ENCODE data around the gene RER1. TPM values are rescaled to one million over a fixed set of nuclear protein-coding genes. Genes with fewer than 3 reads are reported as not detected.

RER1 gene
- total RNA-seq, 1 experiment from 2014 or later, result 79.8 TPM

GRCh38 chr1:2402420-2402819 is 10.8 kb downstream of the RER1 start:
- Mint-ChIP-seq H3K9me3 (no peaks in the 10 kb centered on the region), H3K27ac (0 out of 2 replicates have a peak overlapping the region, but pooled peaks have one; percentile 13), H3K36me3 (peaks cover 46% of the 10 kb centered on the region), H3K4me3 (no peak overlapping the region), H3K27me3 (ENCODE audit: low read depth) (no peaks in the 10 kb centered on the region), H3K4me1 (no peaks in the 10 kb centered on the region)
- ChIA-PET POLR2A (no interaction called here), CTCF (no interaction called here)
- ATAC-seq (no peak), DNase-seq (ENCODE audit: low spot score) (no peak)
- TF ChIP-seq GTF2I (CRISPR knock-in tag; conservative IDR thresholded peaks at IDR 0.05) (no peak), ZNF671 (CRISPR knock-in tag; IDR thresholded peaks at IDR 0.05) (no peak), ZBTB21 (CRISPR knock-in tag; IDR thresholded peaks at IDR 0.05; ENCODE audit: borderline replicate concordance) (no peak), ATF3 (CRISPR knock-in tag; conservative IDR thresholded peaks at IDR 0.05) (no peak), ZNF532 (CRISPR knock-in tag; IDR thresholded peaks at IDR 0.05; ENCODE audit: borderline replicate concordance) (no peak), ZSCAN18 (CRISPR knock-in tag; IDR thresholded peaks at IDR 0.05) (no peak), ZNF121 (CRISPR knock-in tag; IDR thresholded peaks at IDR 0.05) (no peak)

- no peak for TF ChIP-seq EMX1 (CRISPR knock-in tag; IDR thresholded peaks at IDR 0.05)
- TF ChIP-seq FOXP4 (CRISPR knock-in tag; IDR thresholded peaks at IDR 0.05), result no peak
- no peaks in the 10 kb centered on the region for H3K4me1 Mint-ChIP-seq
- H3K27ac Mint-ChIP-seq, result no peak overlapping the region
- H3K27me3 Mint-ChIP-seq (ENCODE audit: low read depth), result no peaks in the 10 kb centered on the region
- ChIA-PET POLR2A (no interaction called here), CTCF (no interaction called here)
- no peak overlapping the region for H3K4me3 Mint-ChIP-seq
- ATAC-seq (no peak), DNase-seq (ENCODE audit: low spot score) (no peak)
- no peaks in the 10 kb centered on the region for H3K9me3 Mint-ChIP-seq
- peaks cover 44% of the 10 kb centered on the region for H3K36me3 Mint-ChIP-seq
Observed at GRCh38 chr1:2403273-2403672, 11.6 kb downstream of the RER1 start.

- Mint-ChIP-seq H3K4me3 (no peak overlapping the region), H3K27ac (no peak overlapping the region), H3K36me3 (peaks cover 43% of the 10 kb centered on the region), H3K9me3 (no peaks in the 10 kb centered on the region), H3K4me1 (no peaks in the 10 kb centered on the region), H3K27me3 (ENCODE audit: low read depth) (no peaks in the 10 kb centered on the region)
- ATAC-seq (no peak), DNase-seq (ENCODE audit: low spot score) (no peak)
- CTCF ChIA-PET, result no interaction called here
- POLR2A ChIA-PET, result no interaction called here
- TF ChIP-seq ZNF396 (CRISPR knock-in tag; IDR thresholded peaks at IDR 0.05; ENCODE audit: borderline replicate concordance) (no peak), FOXP4 (CRISPR knock-in tag; IDR thresholded peaks at IDR 0.05) (no peak), ZSCAN18 (CRISPR knock-in tag; IDR thresholded peaks at IDR 0.05) (no peak), JAZF1 (CRISPR knock-in tag; IDR thresholded peaks at IDR 0.05) (no peak), ZNF416 (CRISPR knock-in tag; IDR thresholded peaks at IDR 0.05) (no peak), ZNF671 (CRISPR knock-in tag; IDR thresholded peaks at IDR 0.05) (no peak), AFF4 (CRISPR knock-in tag; IDR thresholded peaks at IDR 0.05; ENCODE audit: borderline replicate concordance) (no peak), ELF4 (CRISPR knock-in tag; IDR thresholded peaks at IDR 0.05; ENCODE audit: low read depth) (no peak), NFE2L1 (CRISPR knock-in tag; IDR thresholded peaks at IDR 0.05) (no peak)
Observed at GRCh38 chr1:2404142-2404889, 12.7 kb downstream of the RER1 start.

All from WTC11 (cell line).